B cell (primary cell): Measurements from ENCODE around the gene CEMIP2.

Experiments
- CTCF ChIP-seq: fragments of 200-600 bp; IDR thresholded peaks from one replicate; pipeline ENCODE4 v1.8.0; 2022; ENCODE audit warnings: antibody characterized with exemption, mild to moderate bottlenecking
- EZH2 ChIP-seq: IDR thresholded peaks from 2 replicates; pipeline ENCODE4 v1.6.1; 2012; ENCODE audit warnings: borderline replicate concordance, low read depth, mild to moderate bottlenecking, moderate library complexity, low read length; ENCODE audit not compliant: insufficient read depth, poor library complexity, severe bottlenecking

DNA sequence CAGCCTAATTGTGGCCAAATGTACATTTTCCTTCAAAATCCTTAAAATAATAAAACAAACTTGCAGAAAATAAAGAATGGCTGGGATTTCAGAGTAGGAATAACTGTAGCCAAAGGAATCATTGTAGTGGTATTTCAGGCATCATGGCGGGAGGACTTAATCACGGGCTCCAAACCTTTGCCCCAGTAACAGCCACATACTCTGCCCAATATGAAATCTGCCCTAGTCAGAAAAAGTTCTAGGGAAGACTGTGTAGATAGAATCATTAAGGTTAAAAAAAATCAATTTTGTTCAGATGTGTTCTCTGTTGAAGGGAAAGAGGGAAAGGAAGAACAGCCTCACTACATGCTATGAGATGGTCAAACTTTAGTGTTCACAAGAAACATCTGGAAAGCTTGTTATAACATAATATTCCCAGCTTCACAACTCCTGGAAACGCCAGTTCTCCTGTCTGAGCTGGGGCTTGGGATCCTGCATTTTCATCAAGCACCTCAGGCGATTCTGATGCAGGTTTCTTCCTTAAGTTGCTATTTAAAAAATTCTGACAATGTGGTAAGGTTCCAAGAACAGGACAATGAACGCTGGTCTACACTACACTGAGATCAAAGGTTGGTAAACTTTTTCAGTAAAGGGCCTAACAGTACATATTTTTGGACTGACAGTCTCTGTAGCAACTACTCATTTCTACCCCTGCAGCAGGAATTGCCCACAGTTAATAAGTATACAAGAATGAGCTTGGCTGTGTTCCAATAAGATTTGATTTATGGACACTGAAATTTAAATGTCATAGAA lies 87.9 kb downstream of the CEMIP2 start:
- TF ChIP-seq CTCF (no peak), EZH2 (no peak)
